ENCODE results near the gene PACS2.
"Not testable (repeated sequence)": the region's sequence is repeated elsewhere in the genome, so short reads cannot be mapped to it uniquely, and the experiment has no call there.

The PACS2 gene

GRCh38 chr14:105288936-105289335 lies 25.6 kb upstream of the PACS2 start:
- DNase-seq, result not testable (repeated sequence)

GRCh38 chr14:105290621-105291346 lies 23.8 kb upstream of the PACS2 start:
- DNase-seq, result no peak

GRCh38 chr14:105292826-105293711 lies 21.5 kb upstream of the PACS2 start:
- no peak for DNase-seq

- no peak for DNase-seq
Measured at GRCh38 chr14:105294142-105294597, 20.4 kb upstream of the PACS2 start.

- DNase-seq, result not testable (repeated sequence)
Measured at GRCh38 chr14:105297311-105297710, 17.2 kb upstream of the PACS2 start.

- DNase-seq, result no peak
Measured at GRCh38 chr14:105299654-105300541, 14.7 kb upstream of the PACS2 start.

GRCh38 chr14:105300542-105301102 lies 13.9 kb upstream of the PACS2 start, which contains the start of gene BRF1:
BRF1 (minus strand) TSS chr14:105301001; CDS start chr14:105300629, 372 bp downstream.
- DNase-seq, result no peak

GRCh38 chr14:105301103-105301914 lies 13.2 kb upstream of the PACS2 start:
- DNase-seq, result peak; percentile 49 to 70

GRCh38 chr14:105301915-105302249 lies 12.7 kb upstream of the PACS2 start:
- not testable (repeated sequence) for DNase-seq

GRCh38 chr14:105303949-105304348 lies 10.6 kb upstream of the PACS2 start:
- DNase-seq, result no peak

- no peak for DNase-seq
Measured at GRCh38 chr14:105304565-105304964, 10.0 kb upstream of the PACS2 start.

GRCh38 chr14:105305345-105305744 lies 9.2 kb upstream of the PACS2 start:
- DNase-seq, result no peak

- DNase-seq, result no peak
Measured at GRCh38 chr14:105305791-105306190, 8.8 kb upstream of the PACS2 start.

GRCh38 chr14:105307052-105307727 lies 7.4 kb upstream of the PACS2 start:
- DNase-seq, result no peak

GRCh38 chr14:105309371-105309770 lies 5.2 kb upstream of the PACS2 start:
- no peak for DNase-seq

GRCh38 chr14:105311838-105312237 lies 2.7 kb upstream of the PACS2 start:
- DNase-seq, result no peak

GRCh38 chr14:105312973-105313372 lies 1.6 kb upstream of the PACS2 start:
- no peak for DNase-seq

GRCh38 chr14:105313381-105314286 lies 914 bp upstream of the PACS2 start:
- DNase-seq, result no peak

GRCh38 chr14:105315211-105315721 lies 718 bp downstream of the PACS2 start:
- DNase-seq, result no peak

Data from cerebellar nuclear complex (tissue), 1 donor.